SK-MEL-5 (cell line): Measurements from ENCODE around the gene SYTL4. TPM values are rescaled to one million over a fixed set of nuclear protein-coding genes. Genes with fewer than 3 reads are reported as not detected.
A peak's percentile ranks its signal among the peaks of the same experiment; 100 is the strongest.
"Not testable (repeated sequence)": the region's sequence is repeated elsewhere in the genome, so short reads cannot be mapped to it uniquely, and the experiment has no call there.

ENCODE experiments used
- DNase-seq: peaks from one replicate; pipeline ENCODE4 v3.0.0-alpha.2; 2016; ENCODE audit warnings: low read depth, low spot score
- in situ Hi-C: cut with HindIII; loops from 2 replicates; pipeline ENCODE4 v1.10.0; 2016; ENCODE audit warnings: low sequenced_read_pairs, high pct_unique_total_duplicates, low pct_unique_long_range_greater_than_20kb
- polyA plus RNA-seq, 2 experiments: library from polyadenylated mRNA; depleted of rRNA; stranded (reverse); fragments of >200 nt; gene quantifications; 2 replicates each; pipeline ENCODE4 v1.2.3, GENCODE V29; 2015
- total RNA-seq: library from RNA; depleted of rRNA; stranded (reverse); fragments of >200 nt; shearing (Covaris generic); gene quantifications from 2 replicates; pipeline ENCODE4 v1.2.3, GENCODE V29; 2014; rRNA removed

Gene SYTL4
- total RNA-seq, result 1.3 and 1.6 TPM in 2 replicates
- 1.3 and 2.1 TPM in 2 replicates for polyA plus RNA-seq (2015; cell fraction: cytosol; rRNA removed)
- 1.6 and 5.1 TPM in 2 replicates for polyA plus RNA-seq (2015; cell fraction: nucleus; rRNA removed)

- in situ Hi-C loops, result no loop called here
Measured at GRCh38 chrX:100731441-100732281, at the start of gene SYTL4. SYTL4 (minus strand) TSS chrX:100732121; CDS start chrX:100702037, 30,084 bp downstream.

GRCh38 chrX:100769439-100769838 is 37.5 kb upstream of the SYTL4 start:
- in situ Hi-C loops, DNase-seq: not testable (repeated sequence)

More at GRCh38 chrX:100731441-100732281, at the start of gene SYTL4:
- no peak for DNase-seq

- in situ Hi-C loops, result no loop called here
- peak; percentile 72 for DNase-seq
Measured at GRCh38 chrX:100768679-100769338, 36.9 kb upstream of the SYTL4 start.

GRCh38 chrX:100750883-100751282 is 19.0 kb upstream of the SYTL4 start:
- DNase-seq, result no peak
- in situ Hi-C loops, result no loop called here

- in situ Hi-C loops, result no loop called here
Measured at GRCh38 chrX:100748108-100748507, 16.2 kb upstream of the SYTL4 start.

GRCh38 chrX:100747703-100748102 is 15.8 kb upstream of the SYTL4 start:
- DNase-seq, result no peak
- in situ Hi-C loops, result no loop called here

More at GRCh38 chrX:100748108-100748507, 16.2 kb upstream of the SYTL4 start:
- peak; percentile 31 for DNase-seq

GRCh38 chrX:100747090-100747489 is 15.2 kb upstream of the SYTL4 start:
- no peak for DNase-seq
- in situ Hi-C loops, result no loop called here

- in situ Hi-C loops, result no loop called here
- no peak for DNase-seq
Measured at GRCh38 chrX:100745806-100746537, 14.1 kb upstream of the SYTL4 start.

GRCh38 chrX:100745205-100745604 is 13.3 kb upstream of the SYTL4 start:
- in situ Hi-C loops, result no loop called here
- DNase-seq, result no peak

- in situ Hi-C loops, result no loop called here
- no peak for DNase-seq
Measured at GRCh38 chrX:100743009-100743607, 11.2 kb upstream of the SYTL4 start.

GRCh38 chrX:100724006-100724405 is 7.9 kb downstream of the SYTL4 start:
- DNase-seq, in situ Hi-C loops: not testable (repeated sequence)

GRCh38 chrX:100721328-100721727 is 10.6 kb downstream of the SYTL4 start:
- DNase-seq, result no peak
- in situ Hi-C loops, result no loop called here

- in situ Hi-C loops, result no loop called here
- DNase-seq, result no peak
Measured at GRCh38 chrX:100720301-100720700, 11.6 kb downstream of the SYTL4 start.

GRCh38 chrX:100719139-100719538 is 12.8 kb downstream of the SYTL4 start:
- no peak for DNase-seq
- in situ Hi-C loops, result no loop called here

GRCh38 chrX:100717363-100717762 is 14.6 kb downstream of the SYTL4 start:
- in situ Hi-C loops, result no loop called here

GRCh38 chrX:100710816-100711215 is 21.1 kb downstream of the SYTL4 start:
- in situ Hi-C loops, result no loop called here
- no peak for DNase-seq

More at GRCh38 chrX:100717363-100717762, 14.6 kb downstream of the SYTL4 start:
- no peak for DNase-seq

GRCh38 chrX:100704581-100705203 is 27.2 kb downstream of the SYTL4 start:
- in situ Hi-C loops, result no loop called here
- DNase-seq, result no peak
